HG03439 (cell line): ENCODE data around the gene PHLDB3.
"Not testable (repeated sequence)": the region's sequence is repeated elsewhere in the genome, so short reads cannot be mapped to it uniquely, and the experiment has no call there.

ENCODE experiments used
- ATAC-seq: cut with Tn5 transposase; IDR thresholded peaks from one replicate; pipeline ENCODE4 v1.9.1; 2021; ENCODE audit warnings: mild to moderate bottlenecking, moderate library complexity; ENCODE audit not compliant: unreplicated experiment

The PHLDB3 gene

GRCh38 chr19:43527860-43528622 is 23.5 kb upstream of the PHLDB3 start:
- ATAC-seq: no peak

GRCh38 chr19:43526884-43527859 is 22.6 kb upstream of the PHLDB3 start, which contains the start of gene ETHE1:
Gene ETHE1, minus strand, starts transcription at chr19:43527201. Its CDS starts 24 bp downstream, at chr19:43527177.
- no peak for ATAC-seq

- no peak for ATAC-seq
Observed at GRCh38 chr19:43525836-43526771, 21.6 kb upstream of the PHLDB3 start.

GRCh38 chr19:43524922-43525835 is 20.6 kb upstream of the PHLDB3 start:
- ATAC-seq: no peak

GRCh38 chr19:43523696-43524095 is 19.1 kb upstream of the PHLDB3 start:
- not testable (repeated sequence) for ATAC-seq

- no peak for ATAC-seq
Observed at GRCh38 chr19:43522929-43523328, 18.4 kb upstream of the PHLDB3 start.

- ATAC-seq: no peak
Observed at GRCh38 chr19:43519436-43520088, 15.0 kb upstream of the PHLDB3 start.

GRCh38 chr19:43518051-43518450 is 13.5 kb upstream of the PHLDB3 start:
- ATAC-seq: no peak

GRCh38 chr19:43512399-43512798 is 7.9 kb upstream of the PHLDB3 start:
- ATAC-seq: not testable (repeated sequence)

GRCh38 chr19:43511324-43511723 is 6.8 kb upstream of the PHLDB3 start:
- ATAC-seq: no peak

- no peak for ATAC-seq
Observed at GRCh38 chr19:43510713-43511112, 6.2 kb upstream of the PHLDB3 start.

- ATAC-seq: no peak
Observed at GRCh38 chr19:43507880-43508279, 3.3 kb upstream of the PHLDB3 start.

GRCh38 chr19:43506629-43507028 is 2.1 kb upstream of the PHLDB3 start:
- no peak for ATAC-seq

- no peak for ATAC-seq
Observed at GRCh38 chr19:43505941-43506340, 1.4 kb upstream of the PHLDB3 start.

- no peak for ATAC-seq
Observed at GRCh38 chr19:43505186-43505456, 575 bp upstream of the PHLDB3 start.

- ATAC-seq: peak; percentile 90
Observed at GRCh38 chr19:43503501-43504425, 783 bp downstream of the PHLDB3 start.

- no peak for ATAC-seq
Observed at GRCh38 chr19:43502419-43502976, 2.0 kb downstream of the PHLDB3 start.
